GM23338 (cell line): ENCODE data around the gene APLN. TPM values are rescaled to one million over a fixed set of nuclear protein-coding genes. Genes with fewer than 3 reads are reported as not detected.

Experiments used
- ATAC-seq: fragments of 200-7000 bp; cut with Tn5 transposase; 3 replicates; pipeline ENCODE4 v1.9.1; 2020
- DNase-seq: peaks from one replicate; pipeline ENCODE4 v3.0.0-alpha.2; 2015; ENCODE audit warnings: low spot score
- H2AFZ ChIP-seq: fragments of 200-600 bp; sonication (generic); 2 replicates; pipeline ENCODE4 v1.8.0; 2016; ENCODE audit warnings: antibody characterized with exemption, mild to moderate bottlenecking, moderate library complexity
- H3F3A ChIP-seq: fragments of 200-600 bp; sonication (generic); replicated peaks from 2 replicates; pipeline ENCODE4 v1.8.0; 2017; ENCODE audit warnings: antibody characterized with exemption, mixed run types, low read depth
- H3K27ac ChIP-seq: fragments of 200-600 bp; sonication (generic); 2 replicates; pipeline ENCODE4 v1.6.1; 2016; ENCODE audit warnings: low read depth
- H3K27me3 ChIP-seq: fragments of 200-600 bp; sonication (generic); 2 replicates; pipeline ENCODE4 v1.8.0; 2016; ENCODE audit warnings: mild to moderate bottlenecking, mixed run types, moderate library complexity; ENCODE audit not compliant: insufficient read depth
- H3K36me3 ChIP-seq: fragments of 200-600 bp; sonication (generic); 2 replicates; pipeline ENCODE4 v1.8.0; 2016; ENCODE audit warnings: mild to moderate bottlenecking; ENCODE audit not compliant: insufficient read depth
- H3K4me1 ChIP-seq: fragments of 200-600 bp; sonication (generic); 2 replicates; pipeline ENCODE4 v1.8.0; 2016; ENCODE audit warnings: mild to moderate bottlenecking, moderate library complexity; ENCODE audit not compliant: insufficient read depth
- H3K4me2 ChIP-seq: fragments of 200-600 bp; sonication (generic); 2 replicates; pipeline ENCODE4 v1.7.1; 2017; ENCODE audit warnings: mixed run types
- H3K4me3 ChIP-seq: fragments of 200-600 bp; sonication (generic); 2 replicates; pipeline ENCODE4 v1.6.1; 2016; ENCODE audit warnings: mixed run types
- H3K79me2 ChIP-seq: fragments of 200-600 bp; sonication (generic); replicated peaks from 2 replicates; pipeline ENCODE4 v1.8.0; 2017; ENCODE audit warnings: mild to moderate bottlenecking; ENCODE audit not compliant: insufficient read depth
- H3K9me2 ChIP-seq: fragments of 200-600 bp; sonication (generic); 2 replicates; pipeline ENCODE4 v1.8.0; 2017; ENCODE audit not compliant: insufficient read depth
- H4K20me1 ChIP-seq: fragments of 200-600 bp; sonication (generic); replicated peaks from 2 replicates; pipeline ENCODE4 v1.8.0; 2017; ENCODE audit warnings: mild to moderate bottlenecking; ENCODE audit not compliant: insufficient read depth
- H3K27ac Mint-ChIP-seq: 2 replicates; pipeline ENCODE4 v1.8.0; 2020; ENCODE audit warnings: inconsistent platforms, mild to moderate bottlenecking, moderate library complexity, mixed read lengths
- H3K27me3 Mint-ChIP-seq: 3 replicates; pipeline ENCODE4 v1.8.0; 2022; ENCODE audit warnings: low read depth, mild to moderate bottlenecking, moderate library complexity, mixed read lengths, inconsistent platforms; ENCODE audit not compliant: insufficient read depth, poor library complexity
- H3K36me3 Mint-ChIP-seq: 3 replicates; pipeline ENCODE4 v1.8.0; 2021; ENCODE audit warnings: low read depth, mild to moderate bottlenecking, inconsistent platforms, moderate library complexity, mixed read lengths
- H3K4me1 Mint-ChIP-seq: 3 replicates; pipeline ENCODE4 v1.8.0; 2020; ENCODE audit warnings: mild to moderate bottlenecking, inconsistent platforms, mixed read lengths
- H3K4me3 Mint-ChIP-seq: 3 replicates; pipeline ENCODE4 v1.8.0; 2021; ENCODE audit warnings: moderate library complexity, mild to moderate bottlenecking, inconsistent platforms, mixed read lengths
- H3K9me3 Mint-ChIP-seq: 3 replicates; pipeline ENCODE4 v1.8.0; 2020; ENCODE audit warnings: moderate library complexity, mild to moderate bottlenecking, inconsistent platforms, mixed read lengths
- CREB1 ChIP-seq: fragments of 250-450 bp; sonication (Bioruptor Pico); IDR thresholded peaks from 2 replicates; pipeline ENCODE4 v1.5.0; 2020; ENCODE audit warnings: low read depth, mild to moderate bottlenecking, moderate library complexity
- CTCF ChIP-seq, 2 experiments: fragments of 200-600 bp in 1 of 2; sonication (generic) in 1 of 2; conservative IDR thresholded peaks; 2 replicates each; pipeline versions ENCODE4 v1.5.1 to v1.6.1; 2016 to 2017; ENCODE audit warnings: antibody characterized with exemption in 2 of 2, low read depth in 2 of 2, mild to moderate bottlenecking in 2 of 2, moderate library complexity in 1 of 2
- ETS1 ChIP-seq: IDR thresholded peaks from 2 replicates; pipeline ENCODE4 v1.6.1; 2016; ENCODE audit warnings: antibody characterized with exemption
- EZH2 ChIP-seq: fragments of 200-600 bp; sonication (generic); IDR thresholded peaks from one replicate; pipeline ENCODE4 v1.8.0; 2017; ENCODE audit warnings: antibody characterized with exemption, mild to moderate bottlenecking, low read depth; ENCODE audit not compliant: unreplicated experiment
- EZH2phosphoT487 ChIP-seq: fragments of 200-600 bp; sonication (generic); IDR thresholded peaks from one replicate; pipeline ENCODE4 v1.8.1; 2018; ENCODE audit warnings: antibody characterized with exemption; ENCODE audit not compliant: unreplicated experiment
- JUNB ChIP-seq: IDR thresholded peaks from one replicate; pipeline ENCODE4 v1.6.1; 2016; ENCODE audit warnings: antibody characterized with exemption; ENCODE audit not compliant: unreplicated experiment
- NANOG ChIP-seq: IDR thresholded peaks from 2 replicates; pipeline ENCODE4 v1.6.1; 2016; ENCODE audit warnings: antibody characterized with exemption, borderline replicate concordance
- REST ChIP-seq: IDR thresholded peaks from one replicate; pipeline ENCODE4 v1.6.1; 2018; ENCODE audit warnings: antibody characterized with exemption; ENCODE audit not compliant: unreplicated experiment
- STAT1 ChIP-seq: IDR thresholded peaks from one replicate; pipeline ENCODE4 v1.6.1; 2016; ENCODE audit warnings: antibody characterized with exemption; ENCODE audit not compliant: unreplicated experiment
- ZNF114 ChIP-seq: fragments of 250-450 bp; sonication (Bioruptor Pico); IDR thresholded peaks from 2 replicates; pipeline ENCODE4 v1.5.0; 2020; ENCODE audit warnings: mild to moderate bottlenecking, moderate library complexity
- ZNF331 ChIP-seq: fragments of 250-450 bp; sonication (Bioruptor Pico); IDR thresholded peaks from 2 replicates; pipeline ENCODE4 v1.5.0; 2020; ENCODE audit warnings: low read depth, mild to moderate bottlenecking, moderate library complexity
- polyA plus RNA-seq: library from polyadenylated mRNA; unstranded; fragments of >200 nt; fragmentation: Nextera tagmentation; extraction: Ambion mirVana; gene quantifications from 2 replicates; pipeline ENCODE4 v1.2.1, GENCODE V29; 2016
- total RNA-seq: library from RNA; depleted of rRNA; stranded (reverse); fragments of >200 nt; shearing (Covaris generic); gene quantifications from 2 replicates; pipeline ENCODE4 v1.2.3, GENCODE V29; 2014

APLN gene
- total and polyA plus RNA-seq, 2 experiments from 2014 or later = 0.49 to 0.60 TPM

GRCh38 chrX:129653971-129654651 is 645 bp downstream of the APLN start (continued):
- no peak for TF ChIP-seq CTCF (conservative IDR thresholded peaks at IDR 0.05; ENCODE audit: low read depth in 2 of 2)
- no peak for TF ChIP-seq EZH2phosphoT487

DNA sequence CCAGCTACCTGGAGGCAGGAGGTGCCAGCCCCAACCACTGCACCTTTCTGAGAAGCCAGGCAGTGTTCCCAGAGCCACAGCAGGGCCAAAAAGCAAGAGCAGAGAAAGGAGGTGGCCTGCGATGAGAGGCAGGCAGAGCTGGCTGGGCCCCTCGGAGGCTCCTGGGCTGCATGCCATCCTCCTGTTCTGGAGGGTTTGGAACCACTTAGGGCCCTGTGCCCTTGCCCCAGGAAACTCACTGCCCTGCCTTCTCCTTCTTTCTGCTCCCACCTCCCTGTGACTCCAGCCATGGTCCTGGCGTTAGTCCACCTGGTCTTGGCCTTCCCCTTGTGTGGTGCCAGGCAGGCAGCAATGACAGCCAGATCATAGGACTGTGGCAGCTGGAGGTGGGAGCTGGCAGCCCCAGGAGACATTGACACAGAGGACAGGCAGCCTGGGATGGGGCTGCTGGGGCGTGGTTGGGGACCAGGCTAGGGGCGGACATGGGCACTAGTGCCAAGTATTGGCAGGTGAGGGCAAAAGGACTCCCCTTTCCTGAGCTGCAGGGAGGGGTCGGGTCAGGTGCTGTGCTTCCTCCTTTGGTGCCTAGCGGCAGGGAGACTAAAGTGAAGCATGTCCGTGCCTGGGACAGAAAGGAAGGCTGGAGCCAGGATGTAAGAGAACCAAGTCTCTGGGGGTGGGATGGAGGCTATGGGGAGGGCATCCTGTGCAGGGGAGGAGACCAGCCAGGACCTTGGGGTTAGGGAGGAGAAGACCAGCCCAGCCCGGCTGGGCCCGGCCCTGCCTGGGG is 1.4 kb downstream of the APLN start:
- peaks cover 49% of the 10 kb centered on the region for H3K27me3 ChIP-seq
- H3K4me1 ChIP-seq = no peaks in the 10 kb centered on the region
- Mint-ChIP-seq H3K9me3 (no peaks in the 10 kb centered on the region), H3K36me3 (no peaks in the 10 kb centered on the region), H3K27me3 (peaks cover 43% of the 10 kb centered on the region), H3K4me3 (peak overlapping the region; percentile 60), H3K27ac (no peak overlapping the region), H3K4me1 (peaks cover 20% of the 10 kb centered on the region)
- H2AFZ ChIP-seq = no peak overlapping the region
- H3K79me2 ChIP-seq = no peaks in the 10 kb centered on the region
- peak overlapping the region; percentile 76 for H3K4me2 ChIP-seq
- H4K20me1 ChIP-seq = no peaks in the 10 kb centered on the region
- no peaks in the 10 kb centered on the region for H3K36me3 ChIP-seq
- DNase-seq (no peak), ATAC-seq (no peak)
- TF ChIP-seq ZNF331 (CRISPR knock-in tag) (no peak), EZH2 (no peak), REST (no peak), ZNF114 (CRISPR knock-in tag) (no peak), STAT1 (no peak), JUNB (no peak), ETS1 (no peak), CTCF (conservative IDR thresholded peaks at IDR 0.05; ENCODE audit: low read depth in 2 of 2) (no peak), NANOG (no peak), CREB1 (CRISPR knock-in tag) (no peak), EZH2phosphoT487 (no peak)
- no peaks in the 10 kb centered on the region for H3K9me2 ChIP-seq
- peak overlapping the region; percentile 57; the same call in 1 of the 2 replicates for H3K4me3 ChIP-seq
- H3F3A ChIP-seq = no peaks in the 10 kb centered on the region
- H3K27ac ChIP-seq = no peak overlapping the region
